ENCODE measurements around the gene PAIP2B. TPM values are rescaled to one million over a fixed set of nuclear protein-coding genes. Genes with fewer than 3 reads are reported as not detected.

Gene PAIP2B
- total RNA-seq, 1 experiment from 2014 or later, result 1.1 TPM

DNA sequence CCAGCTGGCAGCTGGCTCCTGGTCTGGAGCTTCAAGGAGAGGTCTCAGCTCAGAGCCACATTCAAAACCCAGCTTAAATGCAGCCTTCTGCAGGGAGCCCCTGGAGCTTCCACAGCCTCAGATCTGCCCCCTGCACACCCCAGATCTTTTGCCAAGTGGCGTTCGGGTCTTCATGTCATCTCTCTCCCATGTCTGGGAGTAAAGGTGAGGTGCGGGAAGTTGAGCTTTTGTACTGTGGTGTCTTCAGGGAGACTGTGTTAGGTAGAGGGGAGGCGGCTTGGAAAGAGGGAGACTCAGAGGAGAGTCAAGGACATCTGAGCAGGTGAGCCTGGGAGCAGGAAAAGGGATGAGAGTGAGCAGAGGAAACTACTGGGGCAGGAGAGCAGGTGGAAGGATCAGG is 71.1 kb downstream of the PAIP2B start:
- H3K9me3 ChIP-seq (ENCODE audit: low read depth, low read length, poor library complexity, severe bottlenecking), result no peaks in the 10 kb centered on the region
- ChIA-PET CTCF (interaction anchor here (0.6 to 1.6 kb wide), 3 partner anchors 55 to 348 kb away, joined by 3 to 11 read pairs (median 4); no protein-coding TSS in a partner anchor), POLR2A (ENCODE audit: low non-redundant PET) (no interaction called here)
- intact Hi-C loops (cut with micrococcal nuclease; ENCODE audit: unreplicated experiment), result loop anchor here (10.0 kb wide), 1 partner anchor 139 kb away; no protein-coding TSS in a partner anchor
- H3K4me3 ChIP-seq (ENCODE audit: low read depth, low read length, poor library complexity, severe bottlenecking), result no peak overlapping the region
- H3K27me3 ChIP-seq (replicated peaks; ENCODE audit: insufficient read depth, low read depth, low read length, poor library complexity), result no peaks in the 10 kb centered on the region
- peaks cover 6% of the 10 kb centered on the region for H3K4me1 ChIP-seq (ENCODE audit: insufficient read depth, low read length, poor library complexity, severe bottlenecking)
- TF ChIP-seq, protein P1, sequence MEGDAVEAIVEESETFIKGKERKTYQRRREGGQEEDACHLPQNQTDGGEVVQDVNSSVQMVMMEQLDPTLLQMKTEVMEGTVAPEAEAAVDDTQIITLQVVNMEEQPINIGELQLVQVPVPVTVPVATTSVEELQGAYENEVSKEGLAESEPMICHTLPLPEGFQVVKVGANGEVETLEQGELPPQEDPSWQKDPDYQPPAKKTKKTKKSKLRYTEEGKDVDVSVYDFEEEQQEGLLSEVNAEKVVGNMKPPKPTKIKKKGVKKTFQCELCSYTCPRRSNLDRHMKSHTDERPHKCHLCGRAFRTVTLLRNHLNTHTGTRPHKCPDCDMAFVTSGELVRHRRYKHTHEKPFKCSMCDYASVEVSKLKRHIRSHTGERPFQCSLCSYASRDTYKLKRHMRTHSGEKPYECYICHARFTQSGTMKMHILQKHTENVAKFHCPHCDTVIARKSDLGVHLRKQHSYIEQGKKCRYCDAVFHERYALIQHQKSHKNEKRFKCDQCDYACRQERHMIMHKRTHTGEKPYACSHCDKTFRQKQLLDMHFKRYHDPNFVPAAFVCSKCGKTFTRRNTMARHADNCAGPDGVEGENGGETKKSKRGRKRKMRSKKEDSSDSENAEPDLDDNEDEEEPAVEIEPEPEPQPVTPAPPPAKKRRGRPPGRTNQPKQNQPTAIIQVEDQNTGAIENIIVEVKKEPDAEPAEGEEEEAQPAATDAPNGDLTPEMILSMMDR (conservative IDR thresholded peaks at IDR 0.05; ENCODE audit: low read depth, low read length), result no peak
- TF ChIP-seq EZH2 (IDR thresholded peaks at IDR 0.05; ENCODE audit: borderline replicate concordance, low read depth, low read length, poor library complexity, severe bottlenecking), result no peak
- DNase-seq (ENCODE audit: low spot score), result no peak
- no TSS peak for BruUV-seq (replicated peaks)
- no peaks in the 10 kb centered on the region for H3K36me3 ChIP-seq (ENCODE audit: insufficient read depth, low read length, poor library complexity, severe bottlenecking)
- no peak overlapping the region for H3K27ac ChIP-seq (ENCODE audit: low read depth, low read length, poor library complexity, severe bottlenecking)

DNA sequence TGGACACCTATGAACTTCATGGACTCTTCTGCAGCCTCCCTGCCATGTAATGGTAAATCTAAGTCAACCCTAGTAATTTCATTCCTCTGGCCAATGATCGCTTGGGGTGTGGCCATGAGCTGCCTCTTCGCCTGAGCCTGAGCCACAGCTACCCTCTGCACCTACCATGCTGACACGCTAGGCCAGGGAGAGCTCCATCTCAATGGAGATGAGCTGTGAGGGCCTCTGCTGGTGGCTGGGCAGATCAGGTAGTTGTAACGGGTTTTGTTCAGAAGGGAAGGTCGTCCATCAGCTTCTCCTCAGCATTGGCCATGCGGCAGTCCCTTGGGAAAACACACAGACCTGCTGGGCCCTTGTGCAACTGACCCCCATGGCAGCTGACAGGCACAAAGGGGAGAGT is 72.1 kb downstream of the PAIP2B start:
- no peak overlapping the region for H3K27ac ChIP-seq (ENCODE audit: low read depth, low read length, poor library complexity, severe bottlenecking)
- no TSS peak for BruUV-seq (replicated peaks)
- H3K27me3 ChIP-seq (replicated peaks; ENCODE audit: insufficient read depth, low read depth, low read length, poor library complexity), result no peaks in the 10 kb centered on the region
- DNase-seq (ENCODE audit: low spot score), result no peak
- H3K36me3 ChIP-seq (ENCODE audit: insufficient read depth, low read length, poor library complexity, severe bottlenecking), result peaks cover 5% of the 10 kb centered on the region
- H3K4me3 ChIP-seq (ENCODE audit: low read depth, low read length, poor library complexity, severe bottlenecking), result no peak overlapping the region
- H3K9me3 ChIP-seq (ENCODE audit: low read depth, low read length, poor library complexity, severe bottlenecking), result no peaks in the 10 kb centered on the region
- ChIA-PET CTCF (interaction anchor here (0.5 kb wide), 1 partner anchor 114 kb away, joined by 4 read pairs; no protein-coding TSS in a partner anchor), POLR2A (ENCODE audit: low non-redundant PET) (no interaction called here)
- H3K4me1 ChIP-seq (ENCODE audit: insufficient read depth, low read length, poor library complexity, severe bottlenecking), result peaks cover 6% of the 10 kb centered on the region
- no peak for TF ChIP-seq EZH2 (IDR thresholded peaks at IDR 0.05; ENCODE audit: borderline replicate concordance, low read depth, low read length, poor library complexity, severe bottlenecking)
- TF ChIP-seq, protein P1 (conservative IDR thresholded peaks at IDR 0.05; ENCODE audit: low read depth, low read length), result peak; percentile 34
- intact Hi-C loops (cut with micrococcal nuclease; ENCODE audit: unreplicated experiment), result loop anchor here (10.0 kb wide), 1 partner anchor 140 kb away; no protein-coding TSS in a partner anchor

DNA sequence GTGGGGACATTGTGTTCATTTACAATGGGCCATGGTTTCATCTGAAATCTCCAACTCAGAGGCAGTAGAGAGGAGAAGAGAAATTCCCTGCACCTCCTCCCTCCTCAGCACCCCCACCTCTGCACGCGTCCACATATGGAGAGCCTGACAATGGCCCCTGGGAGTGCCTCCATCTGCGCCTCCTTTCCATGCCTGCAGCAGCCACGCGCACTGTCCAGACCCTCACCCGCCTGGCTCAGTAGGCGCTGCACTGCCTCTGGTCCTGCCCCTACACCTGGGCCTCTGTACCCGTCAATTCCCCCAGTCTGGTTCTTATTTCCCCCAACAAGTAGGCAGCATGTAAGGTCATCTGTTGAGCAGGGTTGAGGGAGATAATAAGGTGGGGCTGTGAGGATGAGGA is 72.6 kb downstream of the PAIP2B start:
- no TSS peak for BruUV-seq (replicated peaks)
- no peaks in the 10 kb centered on the region for H3K9me3 ChIP-seq (ENCODE audit: low read depth, low read length, poor library complexity, severe bottlenecking)
- TF ChIP-seq, protein P1 (conservative IDR thresholded peaks at IDR 0.05; ENCODE audit: low read depth, low read length), result no peak
- intact Hi-C loops (cut with micrococcal nuclease; ENCODE audit: unreplicated experiment), result loop anchor here (10.0 kb wide), 1 partner anchor 141 kb away; no protein-coding TSS in a partner anchor
- H3K4me1 ChIP-seq (ENCODE audit: insufficient read depth, low read length, poor library complexity, severe bottlenecking), result peaks cover 6% of the 10 kb centered on the region
- no peak overlapping the region for H3K4me3 ChIP-seq (ENCODE audit: low read depth, low read length, poor library complexity, severe bottlenecking)
- peaks cover 10% of the 10 kb centered on the region for H3K36me3 ChIP-seq (ENCODE audit: insufficient read depth, low read length, poor library complexity, severe bottlenecking)
- no peak for DNase-seq (ENCODE audit: low spot score)
- CTCF ChIA-PET, result no interaction called here
- no peak overlapping the region for H3K27ac ChIP-seq (ENCODE audit: low read depth, low read length, poor library complexity, severe bottlenecking)
- POLR2A ChIA-PET (ENCODE audit: low non-redundant PET), result no interaction called here
- H3K27me3 ChIP-seq (replicated peaks; ENCODE audit: insufficient read depth, low read depth, low read length, poor library complexity), result no peaks in the 10 kb centered on the region
